Activated CD4-positive, CD25-positive, alpha-beta regulatory T cell treated with anti-CD3 and anti-CD28 coated beads, Interleukin-2, amount 50 U/mL, for 72 hours (primary cell): ENCODE data around the gene LSM7.

Source experiments
- DNase-seq: peaks from one replicate; pipeline ENCODE4 v3.0.0; 2021

LSM7 gene

DNA sequence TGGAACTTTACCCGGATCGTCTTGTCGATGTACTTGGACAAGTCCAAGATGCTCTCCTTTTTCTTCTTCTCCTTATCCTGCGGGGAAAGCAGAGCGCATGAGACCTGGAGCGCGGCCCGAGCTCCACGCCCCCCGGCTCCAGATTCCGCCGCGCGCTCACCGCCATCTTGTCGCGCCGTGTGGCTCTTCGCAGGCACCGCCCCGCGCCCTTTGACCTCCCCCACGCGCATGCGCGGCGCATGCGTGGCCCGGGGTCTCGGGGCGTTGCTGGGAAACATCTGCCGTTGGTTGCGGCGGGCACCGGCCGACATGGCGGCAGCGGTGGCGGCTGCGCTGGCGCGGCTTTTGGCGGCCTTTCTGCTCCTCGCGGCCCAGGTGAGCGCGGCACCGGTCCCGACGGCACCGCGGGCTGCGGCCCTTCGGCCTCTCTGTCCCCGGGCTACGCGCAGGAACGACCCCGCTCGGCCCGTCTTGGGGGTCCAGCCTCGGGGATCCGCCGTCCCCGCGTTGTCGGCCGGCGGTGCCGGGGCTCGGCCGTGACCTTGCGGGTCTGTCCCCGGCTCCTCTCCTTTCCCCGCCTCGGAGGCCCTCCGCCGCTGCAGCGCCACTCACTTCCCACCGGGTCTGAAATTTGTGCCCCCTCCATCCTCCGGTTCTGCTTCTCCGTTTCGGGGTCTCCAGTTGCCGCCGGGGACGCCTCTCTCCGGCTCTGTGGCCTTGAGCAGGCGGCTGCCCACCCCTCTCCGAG, at the start of gene LSM7, which contains the start of gene SPPL2B:
Gene LSM7 (minus strand): TSS at position 186 of the 748 bp plus-strand sequence. CDS start 20 bp downstream, at position 166.
Gene SPPL2B (plus strand): TSS at position 284 of the 748 bp plus-strand sequence. CDS start 26 bp downstream, at position 310.
- DNase-seq, result peak; percentile 94

DNA sequence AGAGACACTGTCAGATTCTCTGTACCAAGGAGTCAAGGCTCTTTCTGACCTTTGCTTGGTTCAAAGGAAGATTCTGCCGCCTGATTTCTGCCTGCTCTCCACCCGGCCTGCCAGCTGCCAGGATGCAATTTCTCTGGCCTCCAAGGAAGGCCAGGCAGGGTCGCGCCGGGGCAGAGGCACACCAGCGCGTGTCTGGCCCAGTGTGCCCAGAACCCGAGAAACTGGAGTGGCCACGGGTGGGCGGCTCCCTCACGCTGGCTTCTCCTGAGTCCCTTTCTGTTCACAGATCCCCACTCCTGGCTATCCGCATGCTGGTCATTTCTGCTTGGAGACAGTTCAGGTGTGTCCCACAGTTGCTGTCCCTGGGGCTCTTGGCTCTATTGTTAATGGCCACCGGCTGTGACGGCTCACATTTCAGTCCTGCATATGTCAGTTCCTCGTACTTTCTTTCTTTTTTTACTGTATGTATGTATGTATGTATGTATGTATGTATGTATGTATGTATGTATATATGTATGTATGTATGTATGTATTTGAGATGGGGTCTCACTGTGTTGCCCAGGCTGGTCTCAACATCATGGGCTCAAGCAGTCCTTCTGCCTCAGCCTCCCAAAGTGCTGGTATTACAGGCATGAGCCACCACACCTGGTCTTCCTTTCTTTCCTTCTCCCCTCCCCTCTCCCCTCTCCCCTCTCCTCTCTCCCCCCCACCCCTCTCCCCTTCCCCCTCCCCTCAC, 48.6 kb upstream of the LSM7 start:
- DNase-seq, result no peak

DNA sequence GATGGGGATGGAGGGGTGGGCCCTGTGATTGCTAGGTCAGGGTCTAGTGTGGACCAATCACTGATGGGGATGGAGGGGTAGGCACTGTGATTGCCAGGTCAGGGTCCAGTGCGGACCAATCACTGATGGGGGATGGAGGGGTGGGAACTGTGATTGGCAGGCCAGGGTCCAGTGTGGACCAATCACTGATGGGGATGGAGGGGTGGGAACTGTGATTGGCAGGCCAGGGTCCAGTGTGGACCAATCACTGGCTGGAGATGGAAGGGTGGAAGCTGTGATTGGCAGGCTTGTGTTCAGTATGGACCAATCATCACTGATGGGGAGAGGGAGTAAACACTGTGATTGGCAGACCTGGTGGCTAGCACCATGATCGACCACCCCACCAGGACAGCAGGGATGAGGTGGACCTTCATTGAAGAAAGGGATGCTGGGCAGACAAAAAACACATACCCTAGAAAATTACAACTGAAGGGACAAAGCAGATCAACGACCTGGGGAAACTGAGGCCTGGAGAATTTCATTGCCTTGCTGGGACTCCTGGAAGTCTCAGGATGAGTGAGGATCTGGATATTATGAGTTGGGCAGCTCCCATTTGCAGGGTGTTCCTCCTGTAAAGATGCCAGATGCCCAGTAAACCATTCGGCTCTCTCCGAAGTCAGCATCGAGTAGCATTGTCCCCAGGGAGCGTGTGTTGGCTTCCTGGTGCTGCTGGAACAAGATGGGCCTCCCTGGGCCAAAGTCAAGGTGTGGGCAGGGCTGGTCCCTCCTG, 47.2 kb upstream of the LSM7 start:
- DNase-seq, result peak; percentile 56

DNA sequence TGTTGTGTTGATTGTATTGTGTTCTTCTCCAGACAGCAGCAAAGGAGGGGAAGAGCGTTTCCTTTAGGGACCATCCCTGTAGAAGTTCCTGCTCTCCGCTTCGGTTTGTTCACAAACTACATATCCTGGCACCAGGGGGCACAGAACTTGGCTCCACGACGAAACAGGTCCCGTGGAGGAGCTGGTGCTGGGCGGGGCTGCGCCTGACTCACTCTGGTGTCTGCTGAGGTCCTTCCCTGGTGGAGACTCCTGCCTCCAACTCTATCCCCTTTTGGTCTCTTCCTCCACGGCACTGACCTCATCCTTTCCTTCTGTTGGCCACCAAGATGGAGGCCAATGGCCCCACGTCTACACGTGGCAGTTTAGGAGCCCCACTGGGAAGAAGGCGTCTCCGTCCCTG, 46.4 kb upstream of the LSM7 start:
- no peak for DNase-seq

DNA sequence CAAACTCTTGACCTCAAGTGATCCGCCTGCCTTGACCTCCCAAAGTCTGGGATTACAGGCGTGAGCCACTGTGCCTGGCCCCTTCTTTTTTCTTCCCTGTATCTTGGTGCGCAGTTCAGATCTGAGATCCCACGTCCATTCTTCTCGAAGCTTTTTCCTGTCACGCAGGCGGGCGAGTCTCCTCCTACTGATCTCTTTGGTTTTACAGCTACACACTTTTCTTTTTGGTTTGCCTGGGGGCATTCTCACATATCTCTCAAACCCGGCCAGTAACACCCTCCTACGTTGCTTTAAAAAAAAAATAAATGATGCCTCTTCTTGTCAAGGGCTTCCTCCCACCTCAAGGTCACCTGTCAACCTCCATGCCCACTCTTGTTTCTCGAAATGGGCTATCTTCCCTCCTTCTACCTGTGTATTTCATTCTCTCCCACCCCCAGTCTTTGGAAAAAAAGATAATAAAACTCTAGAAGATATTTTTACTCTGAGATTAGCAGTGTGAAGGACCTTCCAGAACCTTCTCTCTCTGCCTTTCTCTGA, 43.8 kb upstream of the LSM7 start:
- DNase-seq, result no peak

DNA sequence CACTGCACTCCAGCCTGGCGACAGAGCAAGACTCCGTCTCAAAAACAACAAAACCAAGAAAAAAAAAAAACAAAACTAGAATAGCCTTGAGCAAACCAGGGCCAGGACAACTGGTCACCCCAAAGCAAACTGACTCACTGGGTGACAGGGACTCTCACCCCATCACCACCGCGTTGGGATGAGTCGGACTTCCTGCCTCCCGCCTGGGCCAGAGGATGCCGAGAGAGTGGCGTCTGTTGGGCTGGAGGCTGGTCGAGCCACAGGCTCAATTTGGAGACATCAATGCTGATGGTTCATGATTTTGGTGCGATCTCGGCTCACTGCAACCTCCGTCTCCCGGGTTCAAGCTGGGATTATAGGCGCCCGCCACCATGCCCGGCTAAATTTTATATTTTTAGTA, 43.3 kb upstream of the LSM7 start:
- DNase-seq, result no peak

DNA sequence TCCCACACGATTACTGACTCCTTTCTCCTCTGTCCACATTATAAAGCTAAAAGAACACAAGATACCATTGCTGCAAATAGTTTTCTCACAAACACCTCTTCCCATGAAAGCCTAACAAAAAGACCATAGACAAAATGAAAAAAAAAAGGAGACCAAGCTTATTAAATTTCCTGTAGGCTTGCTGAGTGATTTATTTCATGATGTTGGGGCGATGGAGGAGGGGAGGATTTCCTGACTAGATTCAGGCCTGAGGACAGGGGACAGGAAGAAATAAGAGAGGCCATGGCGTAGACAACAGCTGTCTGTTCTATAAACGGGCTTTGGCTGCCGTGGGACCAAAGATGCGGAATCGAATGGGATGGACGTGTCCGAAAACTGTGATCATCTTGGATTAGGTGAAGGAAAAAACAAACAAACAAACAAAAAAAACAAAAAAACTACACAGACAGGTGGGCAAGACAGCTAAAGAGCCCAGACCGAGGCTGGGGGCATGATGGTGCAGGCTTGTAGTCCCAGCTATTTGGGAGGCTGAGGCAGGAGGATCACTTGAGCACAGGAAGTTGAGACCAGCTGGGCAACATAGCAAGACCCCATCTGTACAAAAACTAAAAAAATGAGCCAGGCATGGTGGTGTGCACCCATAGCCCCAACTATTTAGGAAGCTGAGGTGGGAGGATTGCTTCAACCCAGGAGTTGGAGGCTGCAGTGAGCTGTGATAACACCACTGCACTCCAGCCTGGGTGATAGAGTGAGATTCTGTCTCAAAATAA, 37.0 kb upstream of the LSM7 start:
- DNase-seq, result no peak

DNA sequence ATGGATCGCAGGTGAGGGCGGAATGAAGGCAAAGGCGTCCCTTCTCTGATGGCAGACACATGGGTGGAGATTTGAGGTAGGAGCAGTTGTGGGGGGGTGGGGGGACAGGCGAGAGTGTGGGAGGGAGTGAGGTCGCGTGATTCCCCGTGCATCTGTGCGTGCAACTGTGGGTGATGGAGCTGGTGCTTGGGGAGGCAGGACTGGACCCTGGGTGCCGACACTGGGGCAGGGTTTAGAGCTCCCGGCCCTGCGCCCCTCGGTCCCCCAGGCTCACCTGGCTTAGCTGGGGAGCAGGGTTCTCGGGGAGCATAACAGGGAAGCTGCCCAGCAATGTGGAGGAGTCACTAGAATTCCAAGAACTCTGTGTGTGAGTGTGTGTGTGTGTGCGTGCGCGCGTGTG, 35.0 kb upstream of the LSM7 start:
- no peak for DNase-seq

DNA sequence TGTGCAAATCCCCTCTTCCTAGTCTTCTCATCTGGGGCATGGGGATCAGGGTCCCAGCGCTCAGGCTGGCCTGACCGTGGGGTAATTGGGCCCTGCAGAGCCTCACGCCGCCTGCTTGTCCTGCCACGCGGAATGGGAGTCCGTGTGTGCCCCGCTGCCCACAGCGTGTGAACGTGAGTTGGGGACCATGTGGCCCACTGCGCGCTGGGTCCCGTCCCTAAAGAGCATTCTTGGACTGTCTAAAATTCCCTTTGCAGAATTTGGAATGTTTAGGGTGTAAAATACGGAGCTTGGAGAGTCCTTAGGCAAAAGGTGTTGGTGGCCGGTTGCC, 34.5 kb upstream of the LSM7 start:
- no peak for DNase-seq

DNA sequence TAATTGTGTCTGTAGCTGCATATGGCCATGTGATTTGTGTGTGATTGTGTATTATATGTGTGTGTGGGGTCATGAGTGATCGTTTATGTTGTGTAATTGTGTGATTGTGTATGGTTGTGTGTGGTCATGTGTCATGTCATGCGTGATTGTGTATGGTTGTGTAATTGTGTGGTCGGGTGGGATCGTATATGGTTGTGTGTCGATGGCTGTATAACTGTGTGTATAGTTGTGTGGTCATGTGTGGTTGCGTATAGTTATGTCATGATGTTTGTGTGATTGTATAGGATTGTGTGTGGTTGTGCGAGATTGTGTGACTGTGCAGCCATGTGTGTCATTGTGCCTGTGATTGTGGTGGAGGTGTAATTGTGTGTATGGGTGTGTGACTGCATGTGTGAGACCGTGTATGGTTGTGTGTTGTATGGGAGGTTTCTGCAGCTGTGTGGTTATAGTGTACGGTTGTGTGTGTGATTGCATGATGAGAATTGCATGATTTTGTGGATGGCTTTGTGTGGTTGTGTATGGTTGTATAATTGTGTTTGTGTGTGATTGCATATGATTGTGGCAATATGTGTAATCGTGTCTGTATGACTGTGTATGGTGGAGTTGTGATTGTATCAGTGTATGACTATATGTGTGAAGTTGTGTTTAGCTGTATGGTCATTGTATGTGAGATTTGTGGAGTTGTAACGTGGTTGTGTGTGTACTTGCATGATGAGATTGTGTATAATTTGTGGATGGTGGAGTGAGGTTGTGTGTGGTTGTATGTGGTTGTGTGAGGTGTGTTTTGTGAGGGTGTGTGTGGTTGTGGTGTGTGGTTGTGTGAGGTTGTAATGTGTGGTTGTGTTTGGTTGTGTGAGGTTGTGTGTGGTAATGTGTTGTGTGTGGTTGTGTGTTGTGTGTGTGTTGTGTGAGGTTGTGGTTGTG, 33.9 kb upstream of the LSM7 start:
- no peak for DNase-seq

DNA sequence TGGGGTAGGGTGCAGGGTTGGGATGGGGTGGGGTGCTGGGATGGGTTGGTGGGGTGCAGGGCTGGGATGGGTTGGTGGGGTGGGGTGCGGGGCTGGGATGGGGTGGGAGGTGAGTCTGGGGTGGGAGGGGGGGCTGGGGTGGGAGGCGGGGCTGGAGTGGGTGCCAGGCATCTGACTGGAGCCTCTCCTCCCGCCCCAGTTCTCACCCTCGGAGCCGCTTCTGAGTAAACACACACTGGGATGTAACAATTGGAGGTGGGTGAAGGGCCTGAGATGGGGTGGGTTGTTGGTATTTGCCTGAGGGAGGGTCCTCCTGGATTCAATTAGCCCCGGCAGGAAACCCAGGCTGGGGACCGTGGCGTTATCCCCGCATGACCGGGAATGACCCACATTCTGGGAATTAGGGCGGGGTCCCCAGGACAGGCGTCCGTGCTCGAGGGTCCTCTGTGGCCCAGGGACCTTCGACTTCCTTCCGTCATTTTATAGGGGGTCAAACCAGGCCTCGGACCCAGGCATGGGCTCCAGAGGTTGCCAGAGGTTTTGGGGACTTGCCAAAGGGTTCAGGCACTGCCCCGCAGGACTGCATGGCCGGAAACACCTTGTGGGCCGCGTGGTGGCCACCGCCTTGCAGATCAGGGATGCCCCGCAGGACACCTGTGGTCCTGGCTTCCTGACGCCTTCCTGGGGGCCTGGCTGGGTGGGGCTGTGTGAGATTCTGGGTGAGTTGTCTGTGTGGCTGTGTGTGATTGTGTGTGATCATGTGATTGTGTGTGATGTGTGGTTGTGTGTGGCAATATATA, 33.1 kb upstream of the LSM7 start:
- DNase-seq, result no peak

DNA sequence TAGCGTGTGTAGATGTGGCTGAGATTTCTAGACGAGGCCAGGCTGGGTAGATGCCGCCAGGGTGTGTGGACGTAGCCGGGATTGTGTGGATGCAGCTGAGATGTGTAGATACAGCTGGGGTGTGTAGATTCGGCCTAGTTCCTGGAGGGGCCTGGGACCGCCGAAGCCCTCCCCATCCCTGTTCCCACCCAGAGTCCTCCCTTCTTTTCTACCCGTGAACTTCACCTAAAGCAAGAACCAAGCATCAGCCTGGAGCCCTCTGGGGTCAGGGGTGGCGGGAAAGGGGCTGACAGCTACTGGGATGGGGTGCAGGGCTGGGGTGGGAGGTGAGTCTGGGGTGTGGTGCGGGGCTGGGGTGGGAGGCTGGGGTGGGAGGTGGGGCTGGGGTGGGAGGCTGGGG, 32.4 kb upstream of the LSM7 start:
- DNase-seq, result no peak

DNA sequence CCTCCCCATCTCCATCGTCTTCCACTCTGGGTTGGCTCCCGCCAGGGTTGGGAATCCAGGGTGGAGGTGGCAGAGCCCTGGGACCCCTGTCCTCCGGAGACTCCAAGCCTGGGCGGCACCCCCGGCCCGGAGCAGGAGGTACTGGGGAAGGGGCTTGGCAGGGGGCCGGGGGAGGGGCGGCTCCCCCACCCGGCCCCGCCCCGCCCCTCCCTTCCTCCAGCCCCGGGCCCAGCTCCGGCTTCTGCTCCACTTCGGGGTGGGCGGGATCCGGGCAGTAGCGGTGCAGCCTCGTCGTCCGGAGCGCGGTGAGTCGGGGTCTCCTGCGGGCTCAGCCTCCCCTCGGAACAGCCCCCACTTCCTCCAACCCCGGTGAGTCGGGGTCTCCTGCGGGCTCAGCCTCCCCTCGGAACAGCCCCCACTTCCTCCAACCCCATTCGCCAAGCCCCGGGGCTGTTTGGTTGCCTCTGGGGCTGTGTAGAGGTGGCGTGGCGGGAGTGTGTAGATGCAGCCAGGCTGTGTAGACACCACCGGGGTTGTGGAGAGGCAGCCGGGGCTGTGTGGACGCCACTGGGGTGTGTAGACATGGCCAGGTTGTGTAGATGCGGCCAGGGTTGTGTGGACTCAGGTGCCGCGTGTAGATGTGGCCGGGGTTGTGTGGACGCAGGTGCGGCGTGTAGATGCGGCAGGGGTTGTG, 31.8 kb upstream of the LSM7 start, which contains the start of gene TMPRSS9:
Gene TMPRSS9 (plus strand): TSS at position 274 of the 694 bp plus-strand sequence. CDS start 29,521 bp downstream, outside the sequence.
- no peak for DNase-seq

DNA sequence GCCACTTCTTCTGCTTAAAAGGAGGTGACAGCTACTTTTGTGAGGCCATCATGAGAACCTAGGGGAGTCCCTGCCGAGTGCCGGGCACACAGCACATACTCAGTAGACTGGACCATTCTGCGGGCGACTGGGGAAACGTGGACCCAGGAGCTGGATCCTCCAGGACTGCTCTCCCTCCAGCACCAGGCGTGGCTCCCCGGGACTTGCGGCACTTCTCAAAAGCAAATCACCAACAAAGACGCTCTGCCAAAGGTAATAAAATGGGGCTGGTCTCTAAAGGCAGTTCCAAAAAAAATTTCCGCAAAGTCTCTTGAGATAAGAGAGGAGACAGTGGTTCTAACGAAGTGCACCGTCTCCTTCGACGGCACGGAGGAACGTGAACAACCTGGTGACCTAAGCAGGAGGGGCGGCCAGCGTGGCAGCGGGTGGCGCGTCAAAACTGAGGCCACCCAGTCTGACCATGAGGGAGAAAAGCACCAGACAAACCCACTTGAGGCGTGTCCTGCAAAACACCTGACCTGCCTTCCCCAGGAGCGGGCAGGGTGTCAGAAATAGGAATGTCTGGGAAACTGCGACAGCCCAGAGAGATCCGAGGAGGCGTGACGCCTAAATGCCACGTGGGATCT, 30.3 kb upstream of the LSM7 start:
- no peak for DNase-seq

DNA sequence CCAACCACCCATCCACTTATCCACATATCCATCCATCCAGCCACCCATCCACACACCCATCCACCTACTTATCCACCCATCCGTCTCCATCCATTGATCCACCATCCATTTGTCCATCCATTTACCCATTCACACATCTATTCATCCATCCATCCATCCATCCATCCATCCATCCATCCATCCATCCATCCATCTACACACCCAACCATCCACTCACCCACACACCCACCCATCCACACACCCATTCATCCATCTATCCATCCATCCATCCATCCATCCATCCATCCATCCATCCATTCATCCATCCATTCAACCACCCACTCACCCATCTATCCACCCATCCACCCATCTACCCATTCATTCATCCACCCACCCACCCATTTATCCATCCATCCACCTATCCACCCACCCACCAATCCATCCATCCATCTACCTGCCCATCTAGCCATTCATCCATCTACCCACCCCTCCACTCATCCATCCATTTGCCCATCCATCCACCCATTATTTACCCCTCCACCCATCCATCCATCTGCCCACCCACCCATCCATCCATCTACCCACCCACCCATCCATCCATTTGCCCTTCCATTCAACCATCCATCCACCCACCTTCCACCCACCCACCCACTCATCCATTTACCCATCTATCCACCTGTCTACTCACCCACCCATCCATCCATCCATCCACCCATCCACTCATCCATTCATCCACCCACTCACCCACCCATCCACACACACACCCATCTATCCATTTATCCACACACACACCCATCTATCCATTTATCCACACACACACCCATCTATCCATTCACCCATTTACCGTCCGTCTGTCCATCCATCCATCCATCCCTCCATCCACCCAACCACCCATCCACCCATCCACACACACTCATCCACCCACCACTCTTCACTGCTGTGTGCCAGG, 29.2 kb upstream of the LSM7 start:
- DNase-seq, result no peak

DNA sequence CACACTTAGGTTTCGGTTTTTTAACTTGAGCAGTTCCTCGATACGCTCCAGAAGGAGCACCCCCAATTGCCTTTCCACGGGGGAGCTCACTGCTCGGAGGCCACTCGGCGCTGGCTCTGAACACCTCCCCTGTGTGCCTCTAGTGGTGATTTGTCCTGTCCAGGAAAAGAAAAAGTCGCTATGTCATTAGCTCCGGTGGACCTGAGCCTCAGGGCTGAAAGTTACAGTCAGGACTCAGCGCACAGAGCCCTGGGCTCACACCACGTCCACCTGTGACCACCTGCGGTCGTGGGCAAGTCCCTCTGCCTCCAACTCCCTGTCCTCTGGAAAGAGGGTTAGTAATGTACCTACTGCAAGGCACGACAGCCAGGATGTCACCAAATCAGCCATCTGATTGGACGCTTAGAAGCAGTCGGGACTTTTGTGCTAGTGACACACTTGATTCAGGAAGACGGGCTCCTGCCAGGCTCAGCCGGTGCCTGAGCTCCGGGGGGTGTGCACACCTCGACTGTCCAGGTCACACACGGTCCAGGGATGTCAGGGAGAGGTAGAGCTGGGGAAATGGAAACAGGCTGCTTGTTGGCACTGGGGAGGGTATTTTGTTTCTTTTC, 27.8 kb upstream of the LSM7 start:
- no peak for DNase-seq

DNA sequence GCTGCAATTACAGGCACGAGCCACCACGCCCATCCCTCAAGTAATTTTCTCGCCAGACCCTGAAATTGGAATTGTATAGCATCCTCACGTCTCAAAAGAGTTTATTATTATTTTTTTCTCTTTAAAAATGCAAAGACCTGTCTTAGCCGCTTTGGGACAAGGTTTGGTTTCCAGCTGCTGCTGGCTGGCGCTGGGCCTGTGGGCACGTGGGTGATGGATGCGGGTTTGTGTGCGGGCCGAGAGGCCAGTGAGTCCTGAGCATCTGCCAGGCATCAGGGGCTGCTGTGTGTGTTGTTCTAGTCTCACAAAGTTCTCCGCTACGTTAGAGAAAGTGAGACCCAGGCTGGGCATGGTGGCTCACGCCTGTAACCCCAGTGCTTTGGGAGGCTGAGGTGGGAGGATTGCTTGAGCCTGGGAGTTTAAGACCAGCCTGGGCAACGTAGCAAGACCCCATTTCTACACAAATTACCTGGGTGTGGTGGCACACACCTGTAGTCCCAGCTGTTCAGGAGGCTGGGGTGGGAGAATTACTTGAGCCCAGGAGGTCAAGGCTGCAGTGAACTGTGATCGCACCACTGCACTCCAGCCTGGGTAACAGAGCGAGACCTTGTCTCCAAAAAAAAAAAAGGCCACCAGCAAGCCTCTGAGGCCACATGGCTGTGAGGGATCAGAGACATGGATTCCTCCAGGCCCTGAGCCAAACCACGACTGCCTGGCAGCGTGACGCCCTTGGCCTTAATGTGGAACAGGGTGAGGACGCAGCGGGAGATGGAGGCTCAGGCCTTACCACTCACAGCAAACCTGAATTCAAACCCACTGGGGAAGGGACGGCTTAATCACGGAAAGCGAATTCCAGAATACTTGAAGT, 27.0 kb upstream of the LSM7 start:
- DNase-seq, result no peak
